Type B pancreatic cell (in vitro differentiated cells): ENCODE results near the gene GLRA3. TPM values are rescaled to one million over a fixed set of nuclear protein-coding genes. Genes with fewer than 3 reads are reported as not detected.

Experiments
- DNase-seq: peaks from one replicate; pipeline ENCODE4 v3.0.0; 2021; ENCODE audit warnings: mixed read lengths; ENCODE audit not compliant: unreplicated experiment; ENCODE audit errors: extremely low spot score
- H3K27ac Mint-ChIP-seq: 2 replicates; pipeline ENCODE4 v1.8.0; 2021; ENCODE audit warnings: mild to moderate bottlenecking, mixed read lengths
- H3K27me3 Mint-ChIP-seq: 2 replicates; pipeline ENCODE4 v1.8.0; 2021; ENCODE audit warnings: mixed read lengths
- H3K36me3 Mint-ChIP-seq: 2 replicates; pipeline ENCODE4 v1.8.0; 2021; ENCODE audit warnings: mixed read lengths
- H3K4me1 Mint-ChIP-seq: one replicate; pipeline ENCODE4 v1.8.0; 2021; ENCODE audit warnings: mixed read lengths; ENCODE audit not compliant: unreplicated experiment
- H3K4me3 Mint-ChIP-seq: 2 replicates; pipeline ENCODE4 v1.8.0; 2021; ENCODE audit warnings: mild to moderate bottlenecking, mixed read lengths
- H3K9me3 Mint-ChIP-seq: 2 replicates; pipeline ENCODE4 v1.8.0; 2021; ENCODE audit warnings: mixed read lengths
- total RNA-seq: library from RNA; stranded (reverse); gene quantifications from 2 replicates; pipeline ENCODE4 v1.2.1, GENCODE V29; 2021; ENCODE audit warnings: low replicate concordance
- TF ChIP-seq, protein P1 (sequence below): fragments of 200-600 bp; sonication (generic); conservative IDR thresholded peaks from 2 replicates; pipeline ENCODE4 v1.5.0; 2021; ENCODE audit warnings: antibody characterized with exemption, mild to moderate bottlenecking

The GLRA3 gene
- total RNA-seq, 1 donor from 2014 or later = 0.60 TPM

DNA sequence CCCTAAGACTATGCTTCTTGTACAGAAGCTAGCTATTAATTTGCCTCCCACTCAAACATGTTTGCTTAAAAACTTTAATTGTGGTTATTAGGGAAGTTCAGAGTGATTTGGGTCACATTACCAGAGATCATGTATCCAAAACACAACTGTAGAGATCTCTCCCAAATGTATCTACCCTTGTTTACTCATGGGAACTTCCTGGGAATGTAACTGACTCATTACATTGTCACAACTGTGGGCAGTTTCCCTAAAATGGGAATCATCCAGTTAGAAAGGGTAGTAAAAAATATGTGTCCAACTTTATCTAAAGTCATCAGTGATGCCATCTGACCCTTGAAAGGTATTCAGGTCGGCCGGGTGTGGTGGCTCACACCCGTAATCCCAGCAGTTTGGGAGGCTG, 40.3 kb upstream of the GLRA3 start:
- Mint-ChIP-seq H3K4me3 (no peak overlapping the region), H3K36me3 (no peaks in the 10 kb centered on the region), H3K27ac (no peak overlapping the region), H3K27me3 (no peaks in the 10 kb centered on the region), H3K9me3 (peaks cover 3% of the 10 kb centered on the region), H3K4me1 (no peaks in the 10 kb centered on the region)
- TF ChIP-seq, protein P1, sequence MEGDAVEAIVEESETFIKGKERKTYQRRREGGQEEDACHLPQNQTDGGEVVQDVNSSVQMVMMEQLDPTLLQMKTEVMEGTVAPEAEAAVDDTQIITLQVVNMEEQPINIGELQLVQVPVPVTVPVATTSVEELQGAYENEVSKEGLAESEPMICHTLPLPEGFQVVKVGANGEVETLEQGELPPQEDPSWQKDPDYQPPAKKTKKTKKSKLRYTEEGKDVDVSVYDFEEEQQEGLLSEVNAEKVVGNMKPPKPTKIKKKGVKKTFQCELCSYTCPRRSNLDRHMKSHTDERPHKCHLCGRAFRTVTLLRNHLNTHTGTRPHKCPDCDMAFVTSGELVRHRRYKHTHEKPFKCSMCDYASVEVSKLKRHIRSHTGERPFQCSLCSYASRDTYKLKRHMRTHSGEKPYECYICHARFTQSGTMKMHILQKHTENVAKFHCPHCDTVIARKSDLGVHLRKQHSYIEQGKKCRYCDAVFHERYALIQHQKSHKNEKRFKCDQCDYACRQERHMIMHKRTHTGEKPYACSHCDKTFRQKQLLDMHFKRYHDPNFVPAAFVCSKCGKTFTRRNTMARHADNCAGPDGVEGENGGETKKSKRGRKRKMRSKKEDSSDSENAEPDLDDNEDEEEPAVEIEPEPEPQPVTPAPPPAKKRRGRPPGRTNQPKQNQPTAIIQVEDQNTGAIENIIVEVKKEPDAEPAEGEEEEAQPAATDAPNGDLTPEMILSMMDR = no peak
- DNase-seq = no peak

GRCh38 chr4:174867903-174868302, 38.9 kb upstream of the GLRA3 start:
- H3K9me3 Mint-ChIP-seq = peaks cover 3% of the 10 kb centered on the region
- H3K4me3 Mint-ChIP-seq = no peak overlapping the region
- no peak overlapping the region for H3K27ac Mint-ChIP-seq
- no peaks in the 10 kb centered on the region for H3K27me3 Mint-ChIP-seq
- no peak for DNase-seq
- TF ChIP-seq, protein P1 = no peak
- no peaks in the 10 kb centered on the region for H3K4me1 Mint-ChIP-seq
- no peaks in the 10 kb centered on the region for H3K36me3 Mint-ChIP-seq

DNA sequence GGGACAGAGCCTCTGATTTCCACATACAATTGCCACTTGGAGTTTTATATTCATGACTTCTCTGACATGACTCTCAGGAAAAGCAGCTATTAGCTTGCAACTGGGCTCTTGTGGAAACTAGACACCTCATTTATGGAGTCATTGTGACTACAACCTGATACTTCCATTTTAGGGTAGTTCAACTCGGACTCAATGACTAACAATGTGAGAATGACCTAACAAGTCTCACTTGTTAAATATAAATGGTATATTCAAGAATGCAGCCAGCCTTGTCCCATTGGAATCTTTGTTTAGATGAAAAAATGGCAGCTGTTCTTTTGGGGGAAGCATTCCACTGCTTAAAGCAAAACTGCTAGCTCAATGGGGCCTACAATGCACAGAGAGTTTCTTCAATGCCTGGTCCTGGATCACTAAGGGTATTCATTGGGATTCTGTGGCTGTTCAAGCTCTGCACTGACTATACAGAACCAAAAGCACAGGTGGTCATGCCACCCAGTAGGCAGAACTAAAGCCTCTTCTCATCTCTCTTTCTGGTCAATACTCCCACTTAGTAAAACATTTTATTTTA, 36.5 kb upstream of the GLRA3 start:
- Mint-ChIP-seq H3K4me1 (no peaks in the 10 kb centered on the region), H3K27me3 (no peaks in the 10 kb centered on the region), H3K4me3 (no peak overlapping the region), H3K27ac (no peak overlapping the region), H3K9me3 (no peaks in the 10 kb centered on the region), H3K36me3 (no peaks in the 10 kb centered on the region)
- TF ChIP-seq, protein P1 = no peak
- DNase-seq = no peak

DNA sequence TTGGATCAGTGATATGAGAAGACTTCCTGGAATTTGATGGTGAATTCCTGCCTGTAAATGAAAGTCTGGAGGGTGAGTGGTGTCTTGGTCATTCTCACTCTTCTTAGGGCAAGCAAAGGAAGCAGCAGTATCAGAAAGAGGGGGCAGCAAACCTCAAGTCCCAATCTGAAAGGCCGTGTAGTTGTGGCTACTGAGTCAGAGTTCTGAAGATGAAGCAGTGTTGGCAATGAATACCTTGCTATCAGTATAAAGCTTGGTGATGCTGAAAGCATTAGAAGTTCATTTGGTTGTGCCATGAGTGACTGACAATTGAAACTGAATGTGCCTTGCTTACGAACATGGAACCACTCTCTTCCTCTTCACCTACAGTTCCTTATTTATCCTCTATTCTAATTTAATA, 35.0 kb upstream of the GLRA3 start:
- Mint-ChIP-seq H3K4me3 (no peak overlapping the region), H3K27ac (no peak overlapping the region), H3K36me3 (no peaks in the 10 kb centered on the region), H3K4me1 (no peaks in the 10 kb centered on the region), H3K27me3 (no peaks in the 10 kb centered on the region), H3K9me3 (no peaks in the 10 kb centered on the region)
- TF ChIP-seq, protein P1 = no peak
- no peak for DNase-seq

- Mint-ChIP-seq H3K9me3 (no peaks in the 10 kb centered on the region), H3K4me3 (no peak overlapping the region), H3K4me1 (no peaks in the 10 kb centered on the region), H3K27ac (no peak overlapping the region), H3K27me3 (no peaks in the 10 kb centered on the region), H3K36me3 (no peaks in the 10 kb centered on the region)
- TF ChIP-seq, protein P1 = no peak
- DNase-seq = no peak
Observed at GRCh38 chr4:174860588-174860987, 31.5 kb upstream of the GLRA3 start.

GRCh38 chr4:174859904-174860303, 30.9 kb upstream of the GLRA3 start:
- no peaks in the 10 kb centered on the region for H3K4me1 Mint-ChIP-seq
- H3K27me3 Mint-ChIP-seq = no peaks in the 10 kb centered on the region
- no peak for DNase-seq
- no peak overlapping the region for H3K27ac Mint-ChIP-seq
- TF ChIP-seq, protein P1 = no peak
- no peaks in the 10 kb centered on the region for H3K36me3 Mint-ChIP-seq
- H3K4me3 Mint-ChIP-seq = no peak overlapping the region
- no peaks in the 10 kb centered on the region for H3K9me3 Mint-ChIP-seq
